HCT116 (cell line): Measurements from ENCODE around the gene PRICKLE3. TPM values are rescaled to one million over a fixed set of nuclear protein-coding genes. Genes with fewer than 3 reads are reported as not detected.

Experiments used
- ATAC-seq: fragments of 200-7000 bp; cut with Tn5 transposase; 2 replicates; pipeline ENCODE4 v1.9.1; 2020; ENCODE audit warnings: mild to moderate bottlenecking, moderate library complexity
- BruUV-seq: library from RNA; stranded (reverse); fragments of 400-500 nt; replicated peaks from 2 replicates; lab custom pipeline; 2021; lab: Mats Ljungman, UMichigan
- CTCF ChIA-PET: fragments of 300-600 bp; sonication (Branson Sonifier 250); formaldehyde crosslinking; loops from one replicate; lab custom pipeline; 2021; ENCODE audit warnings: antibody characterized with exemption; lab: Charles Lee
- POLR2A ChIA-PET: fragments of 300-600, 350-600 bp; sonication (Branson Sonifier 250); formaldehyde crosslinking; loops from one replicate; lab custom pipeline; 2021; ENCODE audit warnings: antibody characterized with exemption; lab: Charles Lee
- RAD21 ChIA-PET, 2 experiments: fragments of 300-600 bp; sonication (Branson Sonifier 250); formaldehyde crosslinking; loops; one replicate each; lab custom pipeline; 2023; ENCODE audit warnings: low total read pairs in 2 of 2; ENCODE audit not compliant: uncharacterized antibody in 2 of 2, unreplicated experiment in 2 of 2, low non-redundant PET in 1 of 2; lab: Charles Lee
- DNase-seq: peaks from one replicate; pipeline ENCODE4 v3.0.0-alpha.2; 2010; ENCODE audit warnings: low read depth, low spot score
- H2AFZ ChIP-seq: fragments of 200-600 bp; shearing (Covaris generic), sonication (generic); 2 replicates; pipeline ENCODE4 v1.6.1; 2017; ENCODE audit warnings: low read depth, mixed run types, mixed read lengths, antibody characterized with exemption, low read length; ENCODE audit not compliant: poor library complexity, severe bottlenecking
- H3K27ac ChIP-seq: 2 replicates; pipeline ENCODE4 v1.5.1; 2012; ENCODE audit warnings: low read depth, low read length
- H3K27me3 ChIP-seq: fragments of 200-600 bp; sonication (generic); 2 replicates; pipeline ENCODE4 v1.6.1; 2016; ENCODE audit warnings: mixed run types, low read length, mixed read lengths; ENCODE audit not compliant: insufficient read depth
- H3K36me3 ChIP-seq, 2 experiments: fragments of 200-500 bp in 1 of 2; fragments of 200-600 bp in 1 of 2; sonication (Bioruptor generic) in 1 of 2; sonication (generic) in 1 of 2; 2 replicates each; pipeline versions ENCODE4 v1.5.1 to v1.6.1; 2014 to 2016; ENCODE audit warnings: low read length in 2 of 2, inconsistent platforms in 1 of 2, mixed read lengths in 1 of 2, mixed run types in 1 of 2; ENCODE audit not compliant: insufficient read depth in 2 of 2, control insufficient read depth in 1 of 2
- H3K4me1 ChIP-seq, 2 experiments: fragments of 200-600 bp in 1 of 2; sonication (generic) in 1 of 2; 2 replicates each; pipeline versions ENCODE4 v1.5.1 to v1.6.1; 2012 to 2017; ENCODE audit warnings: low read length in 2 of 2, inconsistent platforms in 1 of 2, mild to moderate bottlenecking in 1 of 2, mixed read lengths in 1 of 2, mixed run types in 1 of 2, moderate library complexity in 1 of 2; ENCODE audit not compliant: insufficient read depth in 2 of 2, control insufficient read depth in 1 of 2
- H3K4me2 ChIP-seq: fragments of 200-600 bp; sonication (generic); 2 replicates; pipeline ENCODE4 v1.6.1; 2017; ENCODE audit warnings: mixed run types, low read length, mixed read lengths
- H3K4me3 ChIP-seq, 2 experiments: fragments of 200-600 bp in 1 of 2; sonication (generic) in 1 of 2; replicated peaks in 1 of 2; 2 replicates each; pipeline ENCODE4 v1.5.1; 2011 to 2016; ENCODE audit warnings: low read length in 2 of 2, control low read depth in 1 of 2, low read depth in 1 of 2, mild to moderate bottlenecking in 1 of 2, mixed read lengths in 1 of 2, mixed run types in 1 of 2
- H3K79me2 ChIP-seq: fragments of 200-600 bp; sonication (generic); 2 replicates; pipeline ENCODE4 v1.6.1; 2017; ENCODE audit warnings: mild to moderate bottlenecking, mixed run types, low read length, moderate library complexity, mixed read lengths; ENCODE audit not compliant: insufficient read depth
- H3K9ac ChIP-seq: fragments of 200-600 bp; sonication (generic); 2 replicates; pipeline ENCODE4 v1.6.1; 2016; ENCODE audit warnings: low read length, mixed read lengths
- H3K9me2 ChIP-seq: fragments of 200-600 bp; sonication (generic), shearing (Covaris generic); 2 replicates; pipeline ENCODE4 v1.6.1; 2017; ENCODE audit warnings: mixed run types, mild to moderate bottlenecking, moderate library complexity; ENCODE audit not compliant: insufficient read depth
- H3K9me3 ChIP-seq, 2 experiments: fragments of 200-500 bp in 1 of 2; fragments of 200-600 bp in 1 of 2; sonication (Bioruptor generic) in 1 of 2; sonication (generic) in 1 of 2; 2 replicates each; pipeline ENCODE4 v1.6.1; 2014 to 2017; ENCODE audit warnings: low read length in 2 of 2, mixed read lengths in 2 of 2, inconsistent platforms in 1 of 2, low read depth in 1 of 2, mild to moderate bottlenecking in 1 of 2, mixed run types in 1 of 2, moderate library complexity in 1 of 2; ENCODE audit not compliant: control insufficient read depth in 1 of 2, insufficient read depth in 1 of 2
- H4K20me1 ChIP-seq: fragments of 200-600 bp; sonication (generic), shearing (Covaris generic); 2 replicates; pipeline ENCODE4 v1.6.1; 2017; ENCODE audit warnings: mixed run types, mild to moderate bottlenecking, moderate library complexity; ENCODE audit not compliant: insufficient read depth
- ATF3 ChIP-seq: IDR thresholded peaks from 2 replicates; pipeline ENCODE4 v1.6.1; 2012
- EGR1 ChIP-seq: IDR thresholded peaks from 2 replicates; pipeline ENCODE4 v1.6.1; 2012; ENCODE audit warnings: low read depth
- ELF1 ChIP-seq: IDR thresholded peaks from 2 replicates; pipeline ENCODE4 v1.6.1; 2012; ENCODE audit warnings: low read depth, borderline replicate concordance
- EZH2 ChIP-seq: fragments of 200-600 bp; sonication (generic); IDR thresholded peaks from 2 replicates; pipeline ENCODE4 v1.6.1; 2017; ENCODE audit warnings: antibody characterized with exemption, mixed run types
- FOSL1 ChIP-seq: IDR thresholded peaks from 2 replicates; pipeline ENCODE4 v1.6.1; 2012; ENCODE audit warnings: low read depth
- POLR2AphosphoS5 ChIP-seq: IDR thresholded peaks from 2 replicates; pipeline ENCODE4 v1.6.1; 2011; ENCODE audit warnings: mild to moderate bottlenecking, low read depth, low read length, moderate library complexity
- RAD21 ChIP-seq: IDR thresholded peaks from 2 replicates; pipeline ENCODE4 v1.6.1; 2012; ENCODE audit warnings: low read depth, mild to moderate bottlenecking
- SIN3A ChIP-seq: IDR thresholded peaks from 2 replicates; pipeline ENCODE4 v1.6.1; 2012; ENCODE audit warnings: low read depth
- TCF7L2 ChIP-seq: IDR thresholded peaks from 2 replicates; pipeline ENCODE4 v1.7.0; 2011; ENCODE audit warnings: borderline replicate concordance, inconsistent platforms; ENCODE audit not compliant: insufficient read depth, insufficient read length; ENCODE audit errors: extremely low read depth
- ZFX ChIP-seq: fragments of 450-650 bp; IDR thresholded peaks from 2 replicates; pipeline ENCODE4 v1.6.1; 2017
- ZNF274 ChIP-seq: fragments of 200-500 bp; sonication (Bioruptor generic); IDR thresholded peaks from 2 replicates; pipeline ENCODE4 v1.6.1; 2014; ENCODE audit warnings: mild to moderate bottlenecking, low read depth, low read length, inconsistent platforms
- intact Hi-C: fragments of 100-400 bp; cut with micrococcal nuclease; formaldehyde crosslinking; loops from 2 replicates; pipeline ENCODE4 v1.10.0; 2022
- total RNA-seq: library from RNA; stranded (reverse); gene quantifications from one replicate; pipeline ENCODE4 v1.2.1, GENCODE V29; 2021; ENCODE audit not compliant: unreplicated experiment
- TF ChIP-seq, protein P1 (sequence below): IDR thresholded peaks from 2 replicates; pipeline ENCODE4 v1.6.1; 2012

The PRICKLE3 gene
- total RNA-seq, 1 experiment from 2014 or later, result 27.8 TPM

GRCh38 chrX:49231333-49232000 is 45.3 kb upstream of the PRICKLE3 start:
- Histone ChIP-seq H3K79me2 (no peaks in the 10 kb centered on the region), H2AFZ (no peak overlapping the region), H3K36me3 (no peaks in the 10 kb centered on the region), H3K9me2 (no peaks in the 10 kb centered on the region)
- ChIA-PET RAD21 (no interaction called here), CTCF (no interaction called here), POLR2A (no interaction called here)
- no peak for ATAC-seq
- intact Hi-C loops, result no loop called here
- no TSS peak for BruUV-seq
- no peak for DNase-seq
- TF ChIP-seq ZNF274 (no peak), TCF7L2 (no peak), SIN3A (no peak), EGR1 (no peak), FOSL1 (no peak), POLR2AphosphoS5 (no peak), ATF3 (no peak), ZFX (no peak), RAD21 (no peak), EZH2 (no peak), ELF1 (no peak)
- TF ChIP-seq, protein P1, sequence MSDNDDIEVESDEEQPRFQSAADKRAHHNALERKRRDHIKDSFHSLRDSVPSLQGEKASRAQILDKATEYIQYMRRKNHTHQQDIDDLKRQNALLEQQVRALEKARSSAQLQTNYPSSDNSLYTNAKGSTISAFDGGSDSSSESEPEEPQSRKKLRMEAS, result no peak
- TF ChIP-seq, all 23 proteins: peak for 0
- no peak overlapping the region for H3K27ac ChIP-seq
- no peaks in the 10 kb centered on the region for H3K4me1 ChIP-seq
- no peaks in the 10 kb centered on the region for H3K9me3 ChIP-seq
- no peak overlapping the region for H3K4me2 ChIP-seq
- no peaks in the 10 kb centered on the region for H4K20me1 ChIP-seq
- H3K4me3 ChIP-seq, result no peak overlapping the region
- H3K27me3 ChIP-seq, result no peaks in the 10 kb centered on the region
- no peak overlapping the region for H3K9ac ChIP-seq
